Ishikawa (cell line): ENCODE data around the gene MAN2B1.

ENCODE experiments used
- CEBPB ChIP-seq: IDR thresholded peaks from 2 replicates; pipeline ENCODE4 v1.6.1; 2012
- CREB1 ChIP-seq: IDR thresholded peaks from 2 replicates; pipeline ENCODE4 v1.6.1; 2012; ENCODE audit warnings: low read depth
- EGR1 ChIP-seq: IDR thresholded peaks from 2 replicates; pipeline ENCODE4 v1.6.1; 2012
- EP300 ChIP-seq: IDR thresholded peaks from 2 replicates; pipeline ENCODE4 v1.6.1; 2012; ENCODE audit warnings: borderline replicate concordance
- FOXM1 ChIP-seq: IDR thresholded peaks from 2 replicates; pipeline ENCODE4 v1.6.1; 2012; ENCODE audit warnings: low read depth, borderline replicate concordance
- NFIC ChIP-seq: IDR thresholded peaks from 2 replicates; pipeline ENCODE4 v1.6.1; 2012
- RAD21 ChIP-seq: IDR thresholded peaks from 2 replicates; pipeline ENCODE4 v1.6.1; 2012; ENCODE audit warnings: low read depth
- TAF1 ChIP-seq: IDR thresholded peaks from 2 replicates; pipeline ENCODE4 v1.6.1; 2012; ENCODE audit warnings: low read depth, mild to moderate bottlenecking
- TCF12 ChIP-seq: IDR thresholded peaks from 2 replicates; pipeline ENCODE4 v1.6.1; 2012; ENCODE audit warnings: low read depth
- TEAD4 ChIP-seq: IDR thresholded peaks from 2 replicates; pipeline ENCODE4 v1.6.1; 2012
- YY1 ChIP-seq: IDR thresholded peaks from 2 replicates; pipeline ENCODE4 v1.6.1; 2012; ENCODE audit warnings: low read depth
- ZBTB7A ChIP-seq: IDR thresholded peaks from 2 replicates; pipeline ENCODE4 v1.6.1; 2012; ENCODE audit warnings: low read depth
- TF ChIP-seq, protein P1 (sequence below): IDR thresholded peaks from 2 replicates; pipeline ENCODE4 v1.6.1; 2012; ENCODE audit warnings: low read depth, mild to moderate bottlenecking
- TF ChIP-seq, protein P2 (sequence below): IDR thresholded peaks from 2 replicates; pipeline ENCODE4 v1.6.1; 2012
- TF ChIP-seq, protein P3 (sequence below): IDR thresholded peaks from 2 replicates; pipeline ENCODE4 v1.6.1; 2012

The MAN2B1 gene

DNA sequence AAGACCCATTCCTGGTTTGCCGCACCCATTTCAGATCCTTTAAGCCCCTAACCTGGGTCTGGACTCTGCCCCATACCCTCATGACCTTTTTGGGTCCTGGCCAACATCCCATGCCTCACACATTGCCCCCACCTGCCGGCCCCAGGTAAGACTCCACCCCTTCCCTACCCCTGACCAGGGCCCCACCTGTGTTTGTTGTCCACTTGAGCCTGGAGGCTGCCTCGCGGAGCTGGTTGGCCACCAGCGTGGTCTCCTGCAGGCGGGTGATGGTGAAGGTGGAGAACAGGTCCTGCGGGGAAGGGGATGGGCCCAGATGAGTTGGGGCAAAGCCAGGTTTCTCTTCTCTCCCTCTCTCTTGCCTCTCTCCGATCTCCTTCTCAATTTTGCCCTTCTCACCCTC lies 19.5 kb downstream of the MAN2B1 start:
- no peak for TF ChIP-seq TCF12
- TF ChIP-seq CREB1, result no peak
- no peak for TF ChIP-seq TAF1
- TF ChIP-seq EP300, result no peak
- TF ChIP-seq, protein P1, sequence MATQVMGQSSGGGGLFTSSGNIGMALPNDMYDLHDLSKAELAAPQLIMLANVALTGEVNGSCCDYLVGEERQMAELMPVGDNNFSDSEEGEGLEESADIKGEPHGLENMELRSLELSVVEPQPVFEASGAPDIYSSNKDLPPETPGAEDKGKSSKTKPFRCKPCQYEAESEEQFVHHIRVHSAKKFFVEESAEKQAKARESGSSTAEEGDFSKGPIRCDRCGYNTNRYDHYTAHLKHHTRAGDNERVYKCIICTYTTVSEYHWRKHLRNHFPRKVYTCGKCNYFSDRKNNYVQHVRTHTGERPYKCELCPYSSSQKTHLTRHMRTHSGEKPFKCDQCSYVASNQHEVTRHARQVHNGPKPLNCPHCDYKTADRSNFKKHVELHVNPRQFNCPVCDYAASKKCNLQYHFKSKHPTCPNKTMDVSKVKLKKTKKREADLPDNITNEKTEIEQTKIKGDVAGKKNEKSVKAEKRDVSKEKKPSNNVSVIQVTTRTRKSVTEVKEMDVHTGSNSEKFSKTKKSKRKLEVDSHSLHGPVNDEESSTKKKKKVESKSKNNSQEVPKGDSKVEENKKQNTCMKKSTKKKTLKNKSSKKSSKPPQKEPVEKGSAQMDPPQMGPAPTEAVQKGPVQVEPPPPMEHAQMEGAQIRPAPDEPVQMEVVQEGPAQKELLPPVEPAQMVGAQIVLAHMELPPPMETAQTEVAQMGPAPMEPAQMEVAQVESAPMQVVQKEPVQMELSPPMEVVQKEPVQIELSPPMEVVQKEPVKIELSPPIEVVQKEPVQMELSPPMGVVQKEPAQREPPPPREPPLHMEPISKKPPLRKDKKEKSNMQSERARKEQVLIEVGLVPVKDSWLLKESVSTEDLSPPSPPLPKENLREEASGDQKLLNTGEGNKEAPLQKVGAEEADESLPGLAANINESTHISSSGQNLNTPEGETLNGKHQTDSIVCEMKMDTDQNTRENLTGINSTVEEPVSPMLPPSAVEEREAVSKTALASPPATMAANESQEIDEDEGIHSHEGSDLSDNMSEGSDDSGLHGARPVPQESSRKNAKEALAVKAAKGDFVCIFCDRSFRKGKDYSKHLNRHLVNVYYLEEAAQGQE, result no peak
- no peak for TF ChIP-seq CEBPB
- TF ChIP-seq, protein P2, sequence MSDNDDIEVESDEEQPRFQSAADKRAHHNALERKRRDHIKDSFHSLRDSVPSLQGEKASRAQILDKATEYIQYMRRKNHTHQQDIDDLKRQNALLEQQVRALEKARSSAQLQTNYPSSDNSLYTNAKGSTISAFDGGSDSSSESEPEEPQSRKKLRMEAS, result no peak
- no peak for TF ChIP-seq EGR1
- TF ChIP-seq ZBTB7A, result no peak
- TF ChIP-seq, protein P3, sequence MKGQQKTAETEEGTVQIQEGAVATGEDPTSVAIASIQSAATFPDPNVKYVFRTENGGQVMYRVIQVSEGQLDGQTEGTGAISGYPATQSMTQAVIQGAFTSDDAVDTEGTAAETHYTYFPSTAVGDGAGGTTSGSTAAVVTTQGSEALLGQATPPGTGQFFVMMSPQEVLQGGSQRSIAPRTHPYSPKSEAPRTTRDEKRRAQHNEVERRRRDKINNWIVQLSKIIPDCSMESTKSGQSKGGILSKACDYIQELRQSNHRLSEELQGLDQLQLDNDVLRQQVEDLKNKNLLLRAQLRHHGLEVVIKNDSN, result no peak
- TF ChIP-seq TEAD4, result no peak
- no peak for TF ChIP-seq RAD21
- TF ChIP-seq FOXM1, result no peak
- TF ChIP-seq NFIC, result no peak
- no peak for TF ChIP-seq YY1

DNA sequence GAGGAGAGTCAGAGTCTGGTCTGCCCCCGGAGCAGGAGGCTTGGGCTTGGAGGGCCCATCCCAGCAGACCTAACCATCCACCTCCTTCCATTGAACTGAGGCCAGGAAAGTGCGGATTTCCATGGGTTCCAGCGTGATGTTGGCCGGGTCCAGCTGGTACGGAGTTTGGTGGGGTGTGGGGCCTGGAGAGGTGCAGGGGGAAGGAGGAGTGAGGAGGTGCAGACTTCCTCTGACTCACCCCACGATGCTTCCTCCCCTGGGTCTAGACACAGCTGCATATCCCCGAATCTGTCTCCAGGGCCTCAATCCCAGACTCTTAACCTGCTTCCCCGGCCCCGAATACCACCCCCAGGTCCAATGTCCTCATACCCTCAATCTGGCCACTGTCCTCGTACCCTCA lies 20.0 kb downstream of the MAN2B1 start:
- no peak for TF ChIP-seq FOXM1
- no peak for TF ChIP-seq YY1

DNA sequence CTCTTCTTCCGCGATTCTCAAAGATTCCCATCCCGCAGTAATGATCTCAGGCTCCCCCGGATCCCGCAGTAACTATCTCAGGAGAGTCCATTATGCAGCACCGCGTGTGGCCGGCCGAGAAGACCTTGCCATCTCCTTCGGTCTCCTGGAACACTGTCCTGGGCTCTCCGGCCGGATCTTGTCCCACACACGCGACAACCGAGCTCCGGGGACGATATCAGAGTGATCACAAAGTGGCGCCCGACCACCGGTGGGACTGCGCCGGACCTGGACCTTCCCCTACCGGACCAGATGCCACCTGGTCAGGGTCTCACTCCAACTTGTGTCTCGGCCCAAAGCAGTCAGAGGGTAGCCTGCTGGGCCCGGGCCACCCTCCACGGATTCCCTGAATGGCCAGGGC lies 24.0 kb downstream of the MAN2B1 start:
- TF ChIP-seq FOXM1 (no peak), EGR1 (no peak), NFIC (no peak), CEBPB (no peak), TEAD4 (no peak), TAF1 (no peak), EP300 (no peak), RAD21 (no peak)
- TF ChIP-seq, protein P2, result no peak
- TF ChIP-seq, protein P1, result no peak
- TF ChIP-seq, protein P3, result no peak

DNA sequence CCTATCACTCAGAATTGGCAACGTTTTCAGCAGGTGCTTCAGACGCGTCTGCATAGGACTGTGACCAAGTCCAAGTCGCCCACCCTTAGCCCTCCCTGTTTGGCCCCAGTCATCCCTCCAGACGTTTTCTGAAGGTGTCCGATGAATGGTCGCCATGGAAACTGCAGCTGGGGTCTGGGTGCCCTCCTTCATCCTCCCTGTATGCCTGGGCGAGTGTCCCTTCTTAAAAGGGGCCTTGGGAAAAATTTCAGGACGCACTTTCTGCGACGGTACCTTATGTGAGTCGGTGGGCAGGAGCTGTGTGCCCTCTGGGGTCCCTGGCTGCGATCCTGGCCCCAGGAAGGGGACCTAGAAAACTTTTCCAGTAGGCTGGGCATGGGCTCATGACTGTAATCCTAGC lies 25.1 kb downstream of the MAN2B1 start:
- TF ChIP-seq NFIC (no peak), ZBTB7A (no peak), FOXM1 (no peak), CREB1 (no peak), TEAD4 (no peak), CEBPB (no peak), EP300 (no peak), TAF1 (no peak), YY1 (no peak), RAD21 (no peak), EGR1 (no peak), TCF12 (no peak)
- TF ChIP-seq, protein P3, result no peak
- TF ChIP-seq, protein P2, result no peak
- TF ChIP-seq, protein P1, result no peak
